GM12874 (cell line): Measurements from ENCODE around the gene KCNE4.

ENCODE experiments used
- CTCF ChIP-seq: IDR thresholded peaks from 2 replicates; pipeline ENCODE4 v1.5.1; 2011; ENCODE audit warnings: low read depth, mild to moderate bottlenecking, control low read depth, low read length, moderate library complexity; ENCODE audit not compliant: insufficient read depth

Gene KCNE4

GRCh38 chr2:223065107-223065506 is 13.1 kb downstream of the KCNE4 start:
- no peak for TF ChIP-seq CTCF

GRCh38 chr2:223066721-223067120 is 14.7 kb downstream of the KCNE4 start:
- TF ChIP-seq CTCF = no peak

GRCh38 chr2:223068071-223068470 is 16.1 kb downstream of the KCNE4 start:
- no peak for TF ChIP-seq CTCF

GRCh38 chr2:223069465-223069864 is 17.5 kb downstream of the KCNE4 start:
- no peak for TF ChIP-seq CTCF

DNA sequence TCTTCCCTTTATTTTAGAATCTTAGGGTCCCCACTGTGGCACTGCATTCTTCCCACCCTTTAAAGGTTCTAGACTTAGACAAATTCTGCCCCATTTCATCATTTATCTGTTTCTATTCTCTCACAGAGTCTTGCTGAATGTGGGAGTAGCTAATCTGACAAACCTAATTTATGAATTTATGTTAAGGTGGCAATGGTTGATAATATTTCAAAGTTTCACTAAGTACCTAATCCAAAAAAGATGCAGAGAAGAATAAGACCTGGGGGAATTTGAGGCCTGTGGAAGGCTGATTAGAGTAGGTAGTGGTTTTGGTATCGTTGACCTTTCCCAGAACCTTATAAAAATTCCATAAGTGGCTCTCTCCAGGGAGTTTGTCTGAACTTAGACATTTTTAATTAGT is 18.0 kb downstream of the KCNE4 start:
- TF ChIP-seq CTCF = no peak

GRCh38 chr2:223071139-223071538 is 19.1 kb downstream of the KCNE4 start:
- no peak for TF ChIP-seq CTCF

- TF ChIP-seq CTCF = no peak
Measured at GRCh38 chr2:223072826-223073225, 20.8 kb downstream of the KCNE4 start.
